SU-DHL-6 (cell line): ENCODE results near the gene PRAMEF1.

Experiments used
- EZH2phosphoT487 ChIP-seq: fragments of 200-600 bp; sonication (generic), shearing (Covaris generic); conservative IDR thresholded peaks from 2 replicates; pipeline ENCODE4 v1.6.1; 2018; ENCODE audit warnings: mild to moderate bottlenecking, antibody characterized with exemption, low read length, moderate library complexity, mixed read lengths
- TF ChIP-seq, protein P1 (sequence below): fragments of 200-600 bp; sonication (generic); IDR thresholded peaks from one replicate; pipeline ENCODE4 v1.5.1; 2017; ENCODE audit warnings: antibody characterized with exemption, mild to moderate bottlenecking, low read length, moderate library complexity; ENCODE audit not compliant: insufficient read depth, poor library complexity, severe bottlenecking

DNA sequence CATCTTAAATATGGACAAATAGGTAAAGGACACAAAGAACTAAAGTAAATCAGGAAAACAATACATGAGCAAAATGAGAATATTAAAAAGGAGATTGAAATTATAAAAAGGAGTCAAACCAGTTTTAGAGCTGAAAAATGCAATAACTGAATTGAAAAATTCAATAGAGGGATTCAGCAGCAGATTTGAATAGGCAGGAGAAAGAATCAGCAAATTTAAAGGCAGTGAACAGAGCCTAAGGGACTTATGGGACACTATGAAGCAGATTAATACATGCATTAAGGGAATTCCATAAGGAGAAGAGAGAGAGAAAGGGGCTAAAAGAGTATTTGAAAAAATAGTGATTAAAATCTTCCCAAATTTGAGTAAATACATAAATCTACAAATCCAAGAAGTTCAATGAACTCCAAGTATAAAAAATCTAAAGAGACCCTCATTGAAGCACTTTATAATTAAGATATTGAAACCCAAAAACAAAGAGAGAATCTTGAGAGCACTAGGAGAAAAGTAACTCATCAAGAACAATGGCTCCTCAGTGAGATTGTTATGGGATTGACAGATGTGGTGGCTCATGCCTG is 42.3 kb upstream of the PRAMEF1 start:
- TF ChIP-seq, protein P1, sequence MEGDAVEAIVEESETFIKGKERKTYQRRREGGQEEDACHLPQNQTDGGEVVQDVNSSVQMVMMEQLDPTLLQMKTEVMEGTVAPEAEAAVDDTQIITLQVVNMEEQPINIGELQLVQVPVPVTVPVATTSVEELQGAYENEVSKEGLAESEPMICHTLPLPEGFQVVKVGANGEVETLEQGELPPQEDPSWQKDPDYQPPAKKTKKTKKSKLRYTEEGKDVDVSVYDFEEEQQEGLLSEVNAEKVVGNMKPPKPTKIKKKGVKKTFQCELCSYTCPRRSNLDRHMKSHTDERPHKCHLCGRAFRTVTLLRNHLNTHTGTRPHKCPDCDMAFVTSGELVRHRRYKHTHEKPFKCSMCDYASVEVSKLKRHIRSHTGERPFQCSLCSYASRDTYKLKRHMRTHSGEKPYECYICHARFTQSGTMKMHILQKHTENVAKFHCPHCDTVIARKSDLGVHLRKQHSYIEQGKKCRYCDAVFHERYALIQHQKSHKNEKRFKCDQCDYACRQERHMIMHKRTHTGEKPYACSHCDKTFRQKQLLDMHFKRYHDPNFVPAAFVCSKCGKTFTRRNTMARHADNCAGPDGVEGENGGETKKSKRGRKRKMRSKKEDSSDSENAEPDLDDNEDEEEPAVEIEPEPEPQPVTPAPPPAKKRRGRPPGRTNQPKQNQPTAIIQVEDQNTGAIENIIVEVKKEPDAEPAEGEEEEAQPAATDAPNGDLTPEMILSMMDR = no peak
- TF ChIP-seq EZH2phosphoT487 = no peak
